ENCODE data around the gene DBI.

Gene DBI

DNA sequence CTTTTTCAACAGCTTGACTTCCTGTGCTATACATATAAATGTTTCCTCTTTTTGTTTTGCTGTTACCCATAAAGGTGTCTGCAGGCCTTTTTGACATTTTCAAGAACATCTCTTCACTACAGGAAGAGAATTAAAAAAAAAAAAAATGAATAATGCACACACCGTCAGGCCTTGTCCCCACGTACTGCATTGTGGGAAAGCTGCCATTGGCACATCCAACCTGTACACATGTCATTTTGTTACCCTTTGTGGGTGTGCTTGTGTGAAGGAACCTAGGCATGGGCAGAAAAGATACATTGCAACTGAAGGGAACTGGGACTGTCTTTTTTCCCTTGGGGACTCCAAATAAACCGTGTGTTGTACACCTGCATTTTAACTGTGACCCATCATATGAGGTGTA lies 48.1 kb downstream of the DBI start:
- Histone ChIP-seq H2BK5ac (ENCODE audit: low read depth, low read length, poor library complexity, severe bottlenecking) (no peak overlapping the region), H2BK15ac (ENCODE audit: low read depth, poor library complexity, severe bottlenecking) (no peak overlapping the region), H4K8ac (ENCODE audit: low read length) (no peak overlapping the region), H3K4ac (ENCODE audit: low read depth in 1 of 2, low read length in 2 of 2) (no peak overlapping the region), H3K9me3 (ENCODE audit: control insufficient read depth, low read length) (peaks cover 4% of the 10 kb centered on the region), H2AK5ac (ENCODE audit: low read length, severe bottlenecking) (no peak overlapping the region), H3K4me2 (ENCODE audit: low read length, poor library complexity, severe bottlenecking) (no peak overlapping the region), H3K9ac (ENCODE audit: low read length) (no peak overlapping the region), H2AFZ (ENCODE audit: low read depth, low read length) (no peak overlapping the region), H3K23ac (ENCODE audit: low read length in 2 of 2) (no peak overlapping the region), H3K4me1 (ENCODE audit: control insufficient read depth, insufficient read depth, low read depth, low read length) (no peaks in the 10 kb centered on the region), H3K79me1 (replicated peaks; ENCODE audit: low read length, poor library complexity, severe bottlenecking) (no peaks in the 10 kb centered on the region), H3K18ac (ENCODE audit: low read depth in 1 of 2, low read length in 2 of 2) (no peak overlapping the region), H3K14ac (ENCODE audit: low read length in 2 of 2) (no peak overlapping the region), H4K91ac (ENCODE audit: low read length) (no peak overlapping the region), H3K27ac (ENCODE audit: low read length, poor library complexity, severe bottlenecking) (no peak overlapping the region), H2BK12ac (ENCODE audit: low read length in 2 of 2) (no peak overlapping the region), H3K36me3 (ENCODE audit: control insufficient read depth in 1 of 2, insufficient read depth in 2 of 2, low read depth in 1 of 2, low read length in 2 of 2) (no peaks in the 10 kb centered on the region), H2BK120ac (ENCODE audit: low read depth, low read length) (no peak overlapping the region), H3K4me3 (ENCODE audit: insufficient read depth in 1 of 2, low read depth in 1 of 2, low read length in 2 of 2) (no peak overlapping the region), H3K27me3 (ENCODE audit: control insufficient read depth in 1 of 2, insufficient read depth in 1 of 2, low read length in 2 of 2) (peaks cover 0 to 4% of the 10 kb centered on the region in 2 experiments)
- DNase-seq, result no peak
- 93% methylated on average over 3 of the region's 3 CpGs for WGBS

GRCh38 chr2:119415630-119416029 lies 48.9 kb downstream of the DBI start:
- 80% methylated on average over 1 of the region's 1 CpG for WGBS
- no peaks in the 10 kb centered on the region for H3K36me3 ChIP-seq (ENCODE audit: control insufficient read depth in 1 of 2, insufficient read depth in 2 of 2, low read depth in 1 of 2, low read length in 2 of 2)
- H2BK5ac ChIP-seq (ENCODE audit: low read depth, low read length, poor library complexity, severe bottlenecking), result no peak overlapping the region
- H3K14ac ChIP-seq (ENCODE audit: low read length in 2 of 2), result no peak overlapping the region
- no peak overlapping the region for H4K91ac ChIP-seq (ENCODE audit: low read length)
- H3K9me3 ChIP-seq (ENCODE audit: control insufficient read depth, low read length), result peaks cover 4% of the 10 kb centered on the region
- no peak for DNase-seq
- H3K4me1 ChIP-seq (ENCODE audit: control insufficient read depth, insufficient read depth, low read depth, low read length), result no peaks in the 10 kb centered on the region
- H3K79me1 ChIP-seq (replicated peaks; ENCODE audit: low read length, poor library complexity, severe bottlenecking), result no peaks in the 10 kb centered on the region
- H2BK12ac ChIP-seq (ENCODE audit: low read length in 2 of 2), result no peak overlapping the region
- H3K23ac ChIP-seq (ENCODE audit: low read length in 2 of 2), result no peak overlapping the region
- H3K27me3 ChIP-seq (ENCODE audit: control insufficient read depth in 1 of 2, insufficient read depth in 1 of 2, low read length in 2 of 2), result peaks cover under 1 to 9% of the 10 kb centered on the region in 2 experiments
- H2AFZ ChIP-seq (ENCODE audit: low read depth, low read length), result no peak overlapping the region
- no peak overlapping the region for H4K8ac ChIP-seq (ENCODE audit: low read length)
- no peak overlapping the region for H2AK5ac ChIP-seq (ENCODE audit: low read length, severe bottlenecking)
- no peak overlapping the region for H2BK120ac ChIP-seq (ENCODE audit: low read depth, low read length)
- H2BK15ac ChIP-seq (ENCODE audit: low read depth, poor library complexity, severe bottlenecking), result no peak overlapping the region
- no peak overlapping the region for H3K4me2 ChIP-seq (ENCODE audit: low read length, poor library complexity, severe bottlenecking)
- no peak overlapping the region for H3K27ac ChIP-seq (ENCODE audit: low read length, poor library complexity, severe bottlenecking)
- H3K4ac ChIP-seq (ENCODE audit: low read depth in 1 of 2, low read length in 2 of 2), result no peak overlapping the region
- H3K4me3 ChIP-seq (ENCODE audit: insufficient read depth in 1 of 2, low read depth in 1 of 2, low read length in 2 of 2), result no peak overlapping the region
- no peak overlapping the region for H3K18ac ChIP-seq (ENCODE audit: low read depth in 1 of 2, low read length in 2 of 2)
- no peak overlapping the region for H3K9ac ChIP-seq (ENCODE audit: low read length)

- Histone ChIP-seq H3K4me2 (ENCODE audit: low read length, poor library complexity, severe bottlenecking) (no peak overlapping the region), H2AFZ (ENCODE audit: low read depth, low read length) (no peak overlapping the region), H3K79me1 (replicated peaks; ENCODE audit: low read length, poor library complexity, severe bottlenecking) (no peaks in the 10 kb centered on the region), H3K4me1 (ENCODE audit: control insufficient read depth, insufficient read depth, low read depth, low read length) (peaks cover 1% of the 10 kb centered on the region), H2BK15ac (ENCODE audit: low read depth, poor library complexity, severe bottlenecking) (no peak overlapping the region), H4K91ac (ENCODE audit: low read length) (no peak overlapping the region), H2BK120ac (ENCODE audit: low read depth, low read length) (no peak overlapping the region), H3K36me3 (ENCODE audit: control insufficient read depth in 1 of 2, insufficient read depth in 2 of 2, low read depth in 1 of 2, low read length in 2 of 2) (no peaks in the 10 kb centered on the region), H2BK5ac (ENCODE audit: low read depth, low read length, poor library complexity, severe bottlenecking) (no peak overlapping the region), H4K8ac (ENCODE audit: low read length) (no peak overlapping the region), H3K9me3 (ENCODE audit: control insufficient read depth, low read length) (peaks cover 8% of the 10 kb centered on the region), H3K18ac (ENCODE audit: low read depth in 1 of 2, low read length in 2 of 2) (no peak overlapping the region), H3K14ac (ENCODE audit: low read length in 2 of 2) (no peak overlapping the region), H3K4ac (ENCODE audit: low read depth in 1 of 2, low read length in 2 of 2) (no peak overlapping the region), H3K9ac (ENCODE audit: low read length) (no peak overlapping the region), H3K27ac (ENCODE audit: low read length, poor library complexity, severe bottlenecking) (no peak overlapping the region), H3K4me3 (ENCODE audit: insufficient read depth in 1 of 2, low read depth in 1 of 2, low read length in 2 of 2) (no peak overlapping the region), H3K27me3 (ENCODE audit: control insufficient read depth in 1 of 2, insufficient read depth in 1 of 2, low read length in 2 of 2) (peaks cover 8 to 17% of the 10 kb centered on the region in 2 experiments), H2AK5ac (ENCODE audit: low read length, severe bottlenecking) (no peak overlapping the region), H3K23ac (ENCODE audit: low read length in 2 of 2) (no peak overlapping the region), H2BK12ac (ENCODE audit: low read length in 2 of 2) (no peak overlapping the region)
- DNase-seq, result no peak
- 93% methylated on average over 3 of the region's 4 CpGs for WGBS
Measured at GRCh38 chr2:119416299-119416923, 49.6 kb downstream of the DBI start.

DNA sequence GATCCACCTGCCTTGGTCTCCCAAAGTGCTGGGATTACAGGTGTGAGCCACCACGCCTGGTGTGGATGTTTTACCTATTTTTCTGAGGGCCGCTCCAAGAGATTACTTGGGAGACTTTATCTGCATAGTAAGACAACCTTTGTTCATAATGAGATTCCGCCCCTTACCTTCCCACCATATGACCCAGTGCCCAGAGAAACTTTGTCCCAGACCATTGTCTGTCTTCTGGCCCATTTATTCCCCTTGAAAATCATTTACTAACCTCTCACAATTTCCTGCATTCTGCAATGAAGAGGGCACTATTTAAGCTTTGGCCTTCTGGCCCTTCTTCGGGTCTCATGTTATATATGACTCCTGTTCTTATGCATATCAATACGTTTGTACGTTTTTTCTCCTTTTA lies 51.1 kb downstream of the DBI start:
- DNase-seq, result no peak
- H4K8ac ChIP-seq (ENCODE audit: low read length), result no peak overlapping the region

More for the DNA sequence above, 51.1 kb downstream of the DBI start:
- WGBS, result 91% methylated on average over 6 of the region's 6 CpGs
- Histone ChIP-seq H2AK5ac (ENCODE audit: low read length, severe bottlenecking) (no peak overlapping the region), H2AFZ (ENCODE audit: low read depth, low read length) (no peak overlapping the region), H3K14ac (ENCODE audit: low read length in 2 of 2) (no peak overlapping the region), H2BK15ac (ENCODE audit: low read depth, poor library complexity, severe bottlenecking) (no peak overlapping the region), H4K91ac (ENCODE audit: low read length) (no peak overlapping the region), H3K4ac (ENCODE audit: low read depth in 1 of 2, low read length in 2 of 2) (no peak overlapping the region), H3K36me3 (ENCODE audit: control insufficient read depth in 1 of 2, insufficient read depth in 2 of 2, low read depth in 1 of 2, low read length in 2 of 2) (no peaks in the 10 kb centered on the region), H3K23ac (ENCODE audit: low read length in 2 of 2) (no peak overlapping the region), H3K9me3 (ENCODE audit: control insufficient read depth, low read length) (peaks cover 16% of the 10 kb centered on the region), H2BK5ac (ENCODE audit: low read depth, low read length, poor library complexity, severe bottlenecking) (no peak overlapping the region), H3K4me3 (ENCODE audit: insufficient read depth in 1 of 2, low read depth in 1 of 2, low read length in 2 of 2) (no peak overlapping the region), H3K27me3 (ENCODE audit: control insufficient read depth in 1 of 2, insufficient read depth in 1 of 2, low read length in 2 of 2) (peaks cover 10 to 23% of the 10 kb centered on the region in 2 experiments), H3K9ac (ENCODE audit: low read length) (no peak overlapping the region), H3K4me2 (ENCODE audit: low read length, poor library complexity, severe bottlenecking) (no peak overlapping the region), H3K79me1 (replicated peaks; ENCODE audit: low read length, poor library complexity, severe bottlenecking) (no peaks in the 10 kb centered on the region), H2BK120ac (ENCODE audit: low read depth, low read length) (no peak overlapping the region), H3K27ac (ENCODE audit: low read length, poor library complexity, severe bottlenecking) (no peak overlapping the region), H3K18ac (ENCODE audit: low read depth in 1 of 2, low read length in 2 of 2) (no peak overlapping the region), H2BK12ac (ENCODE audit: low read length in 2 of 2) (no peak overlapping the region), H3K4me1 (ENCODE audit: control insufficient read depth, insufficient read depth, low read depth, low read length) (peaks cover 1% of the 10 kb centered on the region)
